ENCODE measurements around the gene PLXNC1.

PLXNC1 gene

GRCh38 chr12:94133964-94134795 is 14.2 kb upstream of the PLXNC1 start:
- DNase-seq (ENCODE audit: low spot score): peak; percentile 35

GRCh38 chr12:94135896-94136295 is 12.5 kb upstream of the PLXNC1 start:
- DNase-seq (ENCODE audit: low spot score): no peak

DNA sequence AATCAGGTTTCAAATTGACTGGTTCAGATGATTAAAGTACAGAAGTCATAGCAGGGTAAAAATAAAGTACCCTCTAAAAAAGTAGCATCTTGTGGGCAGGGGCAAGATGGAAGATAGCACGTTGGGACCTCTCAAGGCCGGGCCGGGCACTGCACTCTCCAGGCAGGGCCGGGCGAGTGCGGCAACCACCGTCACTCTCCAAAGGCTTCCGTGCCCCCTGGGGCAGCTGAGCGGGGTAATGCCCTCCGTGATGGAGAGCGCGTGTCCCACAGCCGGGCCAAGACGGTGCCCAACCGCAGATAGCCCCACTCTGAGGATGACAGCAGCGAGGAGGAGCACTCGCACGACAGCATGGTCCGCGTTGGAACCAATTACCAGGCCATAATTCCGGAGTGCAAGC is 8.6 kb upstream of the PLXNC1 start:
- no peak for DNase-seq (ENCODE audit: low spot score)

DNA sequence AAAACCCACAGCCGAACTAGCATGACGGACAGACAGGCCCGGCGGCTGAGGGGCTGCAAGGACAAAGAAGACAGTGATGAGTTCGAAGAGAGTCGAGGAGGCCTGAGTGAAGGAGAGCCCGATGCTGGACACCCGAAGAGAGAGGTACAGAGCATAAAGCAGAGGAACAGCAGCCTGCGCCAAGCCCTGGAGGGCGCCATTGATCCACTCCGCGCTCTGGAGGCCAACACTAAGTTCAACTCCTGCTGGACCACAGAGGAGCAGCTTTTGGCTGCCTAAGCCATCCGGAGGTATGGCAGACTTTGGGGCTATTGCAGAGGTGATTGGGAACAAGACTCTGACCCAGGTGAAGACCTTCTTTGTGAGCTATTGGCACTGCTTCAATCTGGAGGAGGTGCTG is 7.8 kb upstream of the PLXNC1 start:
- DNase-seq (ENCODE audit: low spot score): no peak

GRCh38 chr12:94141004-94141764 is 7.2 kb upstream of the PLXNC1 start:
- DNase-seq (ENCODE audit: low spot score): no peak

DNA sequence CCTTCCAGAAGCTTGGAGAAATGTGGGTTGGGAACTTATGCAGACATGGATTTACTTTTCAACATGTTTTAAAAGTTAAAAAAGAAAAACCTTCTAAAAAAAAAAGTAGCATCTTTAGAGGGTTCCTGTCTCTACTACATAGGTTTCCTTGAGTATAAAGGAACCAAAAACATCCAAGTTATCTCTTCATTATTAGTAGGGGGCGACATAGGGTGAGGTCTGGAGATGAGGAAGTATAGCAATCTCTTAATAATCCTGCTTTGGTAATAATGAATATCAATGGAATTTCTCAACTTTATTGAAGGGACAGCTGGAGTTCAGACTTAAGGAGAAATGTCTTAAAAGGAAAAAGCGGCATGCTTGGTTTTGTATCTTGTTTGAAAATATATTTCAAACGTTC is 6.5 kb upstream of the PLXNC1 start:
- DNase-seq (ENCODE audit: low spot score): no peak

DNA sequence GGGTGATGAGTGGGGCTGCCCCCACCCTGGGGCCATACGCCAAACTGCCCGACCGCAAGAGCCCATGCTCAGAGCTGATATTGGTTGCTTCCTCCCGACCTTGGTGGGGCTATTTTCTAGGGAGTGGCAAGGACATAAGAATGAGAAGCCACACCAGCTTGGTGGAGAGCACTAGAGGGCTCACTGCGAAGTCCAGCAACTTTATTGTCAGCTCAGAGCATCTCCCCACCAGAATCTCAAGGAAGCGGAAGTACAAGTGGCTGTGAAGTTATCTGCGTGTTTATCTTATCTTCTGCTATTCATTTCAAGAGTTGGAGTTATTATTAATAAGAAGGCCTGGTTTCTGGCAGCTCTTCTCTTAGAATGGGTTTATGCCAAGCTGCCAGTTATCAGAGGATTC is 4.9 kb upstream of the PLXNC1 start:
- no peak for DNase-seq (ENCODE audit: low spot score)

GRCh38 chr12:94143951-94144350 is 4.4 kb upstream of the PLXNC1 start:
- no peak for DNase-seq (ENCODE audit: low spot score)

DNA sequence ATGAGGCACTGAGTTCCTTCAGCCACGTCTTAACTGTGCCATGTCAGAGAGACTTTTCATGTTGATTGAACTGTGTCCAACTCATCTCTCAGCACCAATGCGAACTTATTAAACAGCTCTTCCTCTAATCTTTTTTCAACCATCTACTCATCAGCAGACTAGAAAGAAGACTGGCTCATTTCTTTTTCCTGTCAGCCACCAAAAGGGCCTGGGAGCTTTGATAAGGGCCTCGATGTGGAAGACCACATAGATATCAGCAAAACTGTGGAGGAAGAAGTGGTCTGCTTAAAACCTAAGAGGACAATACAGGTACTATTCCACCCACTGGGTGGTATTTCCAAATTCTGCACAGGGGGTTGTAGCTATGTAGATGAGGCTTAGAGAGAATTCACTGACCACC is 3.6 kb upstream of the PLXNC1 start:
- DNase-seq (ENCODE audit: low spot score): no peak

- DNase-seq (ENCODE audit: low spot score): no peak
Measured at GRCh38 chr12:94145191-94145983, 3.0 kb upstream of the PLXNC1 start.

GRCh38 chr12:94146166-94146936 is 2.0 kb upstream of the PLXNC1 start:
- DNase-seq (ENCODE audit: low spot score): no peak

DNA sequence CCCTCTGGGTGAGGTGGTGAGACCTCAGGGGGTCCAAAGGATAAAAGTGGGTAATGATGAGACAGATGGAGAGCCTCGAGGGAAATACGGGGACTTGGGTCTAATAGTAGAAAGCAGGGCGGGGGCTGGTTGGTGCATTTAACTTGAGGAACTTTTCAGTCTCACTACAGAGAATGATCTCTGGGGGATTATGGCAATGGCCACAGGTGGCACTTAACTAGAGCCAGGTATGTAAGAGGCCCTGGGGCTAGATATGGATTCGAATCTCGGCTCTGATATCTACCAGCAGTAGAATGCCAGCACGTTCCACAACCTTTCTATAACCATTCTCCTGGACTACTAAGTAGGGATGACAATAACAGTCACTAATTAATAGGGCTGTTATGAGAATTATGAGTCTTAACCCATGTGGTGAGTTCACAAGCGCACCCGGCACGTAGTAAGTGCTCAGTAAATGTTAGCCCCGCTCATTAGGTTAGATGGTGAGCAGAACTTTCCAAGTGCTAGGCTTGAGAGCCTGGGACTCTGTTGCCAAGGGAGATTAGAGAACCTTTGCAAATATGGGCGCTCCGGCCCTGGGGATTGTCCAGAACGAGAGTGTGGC is 888 bp upstream of the PLXNC1 start:
- peak; percentile 25 for DNase-seq (ENCODE audit: low spot score)

- peak; percentile 74 for DNase-seq (ENCODE audit: low spot score)
Measured at GRCh38 chr12:94148739-94149118, 352 bp downstream of the PLXNC1 start.

GRCh38 chr12:94149119-94149780 is 873 bp downstream of the PLXNC1 start:
- DNase-seq (ENCODE audit: low spot score): peak; percentile 60

DNA sequence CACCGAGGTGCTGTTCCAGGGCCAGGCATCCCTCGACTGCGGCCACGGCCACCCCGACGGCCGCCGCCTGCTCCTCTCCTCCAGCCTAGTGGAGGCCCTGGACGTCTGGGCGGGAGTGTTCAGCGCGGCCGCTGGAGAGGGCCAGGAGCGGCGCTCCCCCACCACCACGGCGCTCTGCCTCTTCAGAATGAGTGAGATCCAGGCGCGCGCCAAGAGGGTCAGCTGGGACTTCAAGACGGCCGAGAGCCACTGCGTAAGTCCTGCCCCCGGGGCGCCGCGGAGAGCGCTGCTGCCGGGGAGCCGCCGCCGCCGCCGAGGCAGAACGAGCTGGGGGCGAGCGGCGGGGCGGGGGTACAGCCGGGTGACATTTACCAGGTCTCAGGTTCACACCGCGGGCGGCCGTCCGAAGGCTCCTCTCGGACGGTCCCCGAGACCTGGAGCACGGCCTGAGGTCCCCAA is 1.4 kb downstream of the PLXNC1 start:
- DNase-seq (ENCODE audit: low spot score): no peak

DNA sequence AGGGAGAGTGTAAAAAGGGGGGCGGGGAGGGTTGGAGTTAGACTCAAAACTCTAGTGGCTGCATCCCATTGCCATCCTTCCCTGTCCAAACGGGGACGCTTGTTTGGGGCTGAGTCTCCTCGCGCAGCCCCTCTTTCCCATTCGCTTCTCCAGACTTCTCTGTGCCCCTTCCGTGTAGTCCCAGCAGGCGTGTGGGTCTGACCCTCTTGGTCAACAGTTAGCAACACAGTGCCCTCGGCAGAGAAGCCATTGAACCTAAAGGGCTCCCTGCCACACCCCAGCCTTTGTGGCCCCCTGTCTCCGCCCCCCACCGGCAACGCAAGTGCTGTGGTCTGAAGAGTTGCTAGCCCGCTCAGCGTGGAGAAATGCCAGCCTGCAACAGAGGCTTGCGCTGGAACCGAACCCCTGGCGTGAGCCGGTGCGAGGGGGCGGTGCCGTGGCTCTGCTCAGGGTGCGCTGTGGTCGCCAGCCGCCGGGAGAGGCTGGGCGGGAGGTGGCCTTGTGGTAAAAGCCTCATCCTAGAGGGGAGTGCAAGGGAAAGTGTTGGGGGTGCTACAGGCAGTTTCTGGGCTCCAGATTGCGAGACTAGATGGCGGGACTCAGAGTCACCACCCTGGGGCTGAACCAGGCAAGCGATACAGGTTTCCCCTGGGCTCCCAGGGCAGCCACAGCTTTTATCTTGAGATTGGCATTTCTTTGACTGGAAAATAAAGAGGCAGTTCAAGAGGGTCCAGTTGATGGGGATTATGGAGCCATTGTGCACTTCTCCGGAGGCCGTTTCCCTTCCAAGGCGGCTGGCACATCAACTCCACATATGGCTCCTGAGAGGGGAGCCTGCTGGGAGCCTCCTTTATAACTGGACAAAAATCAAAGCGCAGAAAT is 2.1 kb downstream of the PLXNC1 start:
- DNase-seq (ENCODE audit: low spot score): no peak

- no peak for DNase-seq (ENCODE audit: low spot score)
Measured at GRCh38 chr12:94151582-94151981, 3.2 kb downstream of the PLXNC1 start.

DNA sequence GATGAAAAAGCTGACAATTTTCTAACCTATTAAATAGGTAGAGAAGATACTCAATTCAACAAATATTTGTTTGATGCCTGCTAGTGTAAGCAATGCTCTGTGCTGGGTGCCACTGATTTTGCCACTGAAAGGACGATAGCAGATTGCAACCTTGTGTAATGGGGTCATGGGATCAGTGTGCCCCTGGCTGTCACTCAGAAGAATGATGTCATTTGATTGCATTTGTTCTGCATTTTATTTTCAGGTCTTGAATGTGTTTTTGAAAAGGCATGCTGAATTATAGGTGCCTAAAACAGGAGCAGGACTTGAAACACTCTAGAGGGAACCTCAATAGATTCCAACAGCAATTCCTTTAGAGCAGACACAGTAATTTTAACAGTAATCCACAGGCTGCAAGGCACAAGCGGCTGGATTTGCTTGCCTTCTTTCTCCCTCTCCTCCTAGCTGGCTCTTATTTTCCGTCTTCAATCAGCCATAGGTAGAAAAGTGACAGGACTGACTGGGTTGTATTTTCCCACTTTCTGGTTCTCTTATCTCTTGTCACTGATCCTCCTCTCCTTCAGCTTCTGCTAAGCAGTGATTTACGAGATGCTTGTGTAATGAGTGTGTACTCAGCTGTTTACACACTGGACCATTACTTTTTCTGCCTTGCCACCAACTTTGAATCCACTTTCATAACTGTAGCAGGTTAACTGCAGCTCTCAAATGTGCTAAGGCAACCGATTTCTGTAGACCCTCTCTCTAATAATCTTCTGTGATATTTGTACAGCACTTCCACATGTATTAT is 4.1 kb downstream of the PLXNC1 start:
- no peak for DNase-seq (ENCODE audit: low spot score)

GRCh38 chr12:94157181-94157580 is 8.8 kb downstream of the PLXNC1 start:
- no peak for DNase-seq (ENCODE audit: low spot score)

Data from germinal center (tissue), 1 donor.